GM19438 (cell line): ENCODE measurements around the gene CRYAB.

ENCODE experiments used
- ATAC-seq: cut with Tn5 transposase; IDR thresholded peaks from one replicate; pipeline ENCODE4 v1.9.1; 2021; ENCODE audit warnings: low read depth; ENCODE audit not compliant: unreplicated experiment

CRYAB gene

GRCh38 chr11:111911563-111912401 lies at the start of gene CRYAB:
CRYAB (minus strand) TSS chr11:111911770; CDS start chr11:111911724, 46 bp downstream.
- no peak for ATAC-seq

DNA sequence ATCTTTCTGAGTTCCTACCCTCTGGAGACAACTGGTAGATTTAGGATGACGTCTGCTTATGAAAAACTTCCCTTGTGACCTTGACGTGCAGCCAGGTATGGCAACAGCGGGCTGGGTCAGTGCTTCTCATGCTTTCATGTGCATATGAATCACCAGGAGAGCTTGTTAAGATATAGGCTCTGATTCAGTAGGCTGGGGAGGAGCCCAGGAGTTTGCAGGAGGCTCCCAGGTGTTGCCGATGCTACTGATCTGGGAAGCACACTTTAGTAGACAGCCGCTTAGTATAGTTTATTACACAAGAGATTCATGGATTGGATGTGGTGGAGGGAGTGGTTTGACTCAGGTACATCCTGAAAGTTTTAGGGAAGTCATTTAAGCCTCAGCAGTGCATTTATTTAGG lies 49.3 kb upstream of the CRYAB start:
- ATAC-seq: no peak

- no peak for ATAC-seq
These were observed 46.3 kb upstream of the CRYAB start for GRCh38 chr11:111957663-111958444.

DNA sequence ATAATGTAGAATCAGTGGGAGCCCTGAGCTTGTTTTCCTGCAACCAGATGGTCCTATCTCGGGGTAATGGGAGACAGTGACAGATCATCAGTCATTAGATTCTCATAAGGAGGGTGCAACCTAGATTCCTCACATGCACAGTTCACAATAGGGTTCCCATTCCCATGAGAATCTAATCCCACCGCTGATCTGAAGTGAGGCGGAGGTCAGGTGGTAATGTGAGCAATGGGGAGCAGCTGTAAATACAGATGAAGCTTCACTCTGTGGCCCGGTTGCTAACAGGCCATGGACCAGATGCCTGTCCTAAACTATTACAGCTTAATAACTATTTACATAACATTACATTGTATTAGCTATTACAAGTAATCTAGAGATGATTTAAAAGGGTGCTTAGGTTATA lies 42.6 kb upstream of the CRYAB start:
- no peak for ATAC-seq

DNA sequence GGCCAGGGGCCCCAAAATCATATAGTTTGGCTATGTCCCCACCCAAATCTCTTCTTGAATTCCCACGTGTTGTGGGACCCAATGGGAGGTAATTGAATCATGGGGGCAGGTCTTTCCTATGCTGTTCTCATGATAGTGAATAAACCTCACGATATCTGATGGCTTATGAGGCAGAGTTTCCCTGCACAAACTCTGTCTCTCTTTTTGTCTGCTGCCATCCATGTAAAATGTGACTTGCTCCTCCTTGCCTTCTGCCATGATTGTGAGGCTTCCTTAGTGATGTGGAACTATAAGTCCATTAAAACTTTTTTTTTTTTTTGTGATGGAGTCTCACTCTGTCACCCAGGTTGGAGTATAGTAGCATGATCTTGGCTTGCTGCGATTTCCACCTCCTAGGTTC lies 40.0 kb upstream of the CRYAB start:
- no peak for ATAC-seq

DNA sequence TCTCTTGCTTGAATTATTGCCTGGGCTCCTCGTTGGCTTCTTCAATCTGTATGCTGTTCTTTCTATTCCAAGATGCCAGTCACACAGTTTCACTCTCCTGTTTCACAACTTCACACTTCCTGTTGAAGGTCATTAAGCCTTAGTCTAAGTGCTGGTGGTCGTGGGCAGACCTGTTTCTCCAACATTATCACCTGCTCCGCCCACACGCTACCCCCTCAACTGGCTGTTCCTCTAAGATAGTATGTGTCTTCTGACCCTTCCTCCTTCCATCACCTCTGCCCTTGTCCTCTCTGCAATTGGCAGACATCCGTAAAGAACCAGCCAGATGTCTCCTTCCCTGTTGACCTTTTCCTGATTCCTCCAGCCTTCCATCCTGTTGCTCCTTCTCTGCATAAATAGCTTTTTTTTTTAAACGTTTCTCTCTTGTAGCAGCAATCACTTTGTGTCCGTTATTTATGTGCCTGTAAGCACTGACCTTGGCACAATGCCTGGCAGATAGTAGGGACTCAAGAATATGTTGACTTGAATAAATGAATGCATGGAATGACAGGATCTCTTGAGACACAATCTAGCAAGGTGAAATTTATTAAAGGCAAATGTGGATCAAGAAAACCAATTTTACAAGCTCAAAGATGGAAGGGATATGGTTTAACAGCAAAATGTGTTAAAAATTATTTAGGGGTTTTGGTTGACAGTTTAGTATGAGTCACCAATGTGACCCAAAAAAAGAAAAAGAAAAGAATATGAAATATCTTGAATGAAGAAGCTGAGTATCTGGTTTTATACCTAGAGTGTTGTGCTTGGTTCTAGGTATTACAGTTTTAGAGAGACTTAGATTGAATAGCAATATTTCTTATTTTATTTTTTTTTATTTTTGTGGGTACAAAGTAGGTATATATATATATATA lies 38.2 kb upstream of the CRYAB start:
- no peak for ATAC-seq

GRCh38 chr11:111947143-111947542 lies 35.6 kb upstream of the CRYAB start:
- ATAC-seq: no peak

DNA sequence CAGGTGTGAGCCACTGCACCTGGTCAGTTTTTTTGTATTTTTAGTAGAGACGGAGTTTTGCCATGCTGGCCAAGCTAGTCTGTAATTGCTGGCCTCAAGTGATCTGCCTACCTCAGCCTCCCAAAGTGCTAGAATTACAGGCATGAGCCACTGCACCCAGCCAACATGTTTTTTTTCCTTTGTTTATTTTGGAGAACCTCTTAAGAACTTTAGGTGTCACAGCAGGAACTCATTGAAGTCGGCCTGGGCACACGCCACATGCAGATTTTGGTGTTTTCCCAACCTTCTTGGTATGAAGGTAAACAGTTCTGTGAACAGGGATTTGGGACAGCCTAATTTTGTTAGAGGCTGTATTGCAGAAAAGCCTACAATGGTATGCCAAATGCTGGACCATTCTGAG lies 34.9 kb upstream of the CRYAB start:
- no peak for ATAC-seq

DNA sequence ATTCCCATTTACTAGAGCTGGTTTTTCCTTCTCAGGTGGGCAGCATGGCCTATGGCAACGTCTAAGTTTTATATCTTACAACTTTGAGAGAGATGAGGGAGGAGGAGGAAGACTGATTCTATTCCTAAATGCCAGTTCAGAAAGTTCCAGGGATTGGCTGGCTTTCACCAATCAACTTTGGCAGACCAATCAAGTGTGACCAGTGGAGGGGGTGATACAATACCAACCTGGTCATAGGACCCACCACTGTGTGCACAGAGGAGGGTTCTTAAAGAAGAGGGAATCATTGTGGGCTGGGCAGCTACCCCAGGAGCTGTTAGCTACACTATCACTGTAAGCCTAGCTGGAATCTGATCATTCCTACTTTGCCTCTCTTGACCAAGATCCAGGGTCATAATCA lies 33.6 kb upstream of the CRYAB start:
- no peak for ATAC-seq

GRCh38 chr11:111944651-111945051 lies 33.1 kb upstream of the CRYAB start:
- no peak for ATAC-seq

GRCh38 chr11:111944139-111944538 lies 32.6 kb upstream of the CRYAB start:
- no peak for ATAC-seq

- no peak for ATAC-seq
These were observed 31.3 kb upstream of the CRYAB start for GRCh38 chr11:111942829-111943228.

DNA sequence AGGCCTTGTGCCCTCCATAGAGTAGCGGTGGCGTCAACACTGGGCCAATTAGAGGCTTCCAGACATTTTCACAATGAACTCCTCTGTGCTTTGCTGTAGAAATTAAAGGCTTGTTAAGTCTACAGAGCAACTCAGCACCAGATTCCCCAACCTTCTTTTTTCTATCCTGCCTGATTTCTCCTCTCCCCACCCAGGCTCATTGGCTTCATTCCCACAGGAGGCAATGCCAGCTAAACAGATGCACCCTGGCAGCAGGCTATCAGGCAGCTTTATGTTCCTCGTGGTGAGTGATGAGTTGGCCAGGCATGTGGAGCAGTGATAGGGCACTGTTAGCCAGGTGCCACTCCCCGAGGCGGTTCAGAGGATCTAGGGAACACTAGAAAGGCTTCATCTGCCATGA lies 30.4 kb upstream of the CRYAB start:
- no peak for ATAC-seq

DNA sequence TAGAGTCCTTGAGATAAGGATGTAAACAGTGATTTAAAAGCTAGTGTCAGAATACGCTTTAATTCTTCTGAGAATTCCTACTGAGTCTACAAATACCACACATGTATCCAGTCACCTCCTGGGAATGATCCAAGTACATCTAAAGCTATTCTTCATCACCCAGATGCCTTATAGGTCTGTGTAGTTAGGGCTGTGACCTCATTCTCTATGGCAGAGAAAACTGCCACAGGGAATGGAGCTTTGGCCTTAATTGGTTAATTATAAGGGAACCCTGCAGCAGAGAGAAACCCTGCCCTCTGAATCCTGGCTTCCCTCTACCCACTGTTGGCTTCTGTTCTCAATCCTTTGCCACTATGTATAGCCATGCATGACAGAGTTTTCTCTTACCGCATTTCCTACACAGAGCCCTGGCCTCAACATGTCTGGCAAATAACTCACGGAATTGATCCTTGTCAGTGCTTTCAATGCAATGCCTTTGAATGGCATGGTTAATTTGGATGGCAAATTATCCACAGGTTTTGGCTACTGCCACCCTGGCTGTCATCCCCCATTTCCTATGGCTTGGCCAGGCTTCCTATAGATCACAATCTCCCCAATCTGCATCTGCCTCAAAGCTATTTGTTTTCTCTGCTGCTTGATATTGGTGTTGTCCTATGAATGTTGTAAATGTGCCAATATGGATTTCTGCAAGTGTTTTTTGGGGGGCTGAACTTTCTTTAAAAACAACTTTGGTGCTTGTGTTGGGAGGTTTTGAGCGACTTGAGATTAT lies 28.4 kb upstream of the CRYAB start:
- no peak for ATAC-seq

DNA sequence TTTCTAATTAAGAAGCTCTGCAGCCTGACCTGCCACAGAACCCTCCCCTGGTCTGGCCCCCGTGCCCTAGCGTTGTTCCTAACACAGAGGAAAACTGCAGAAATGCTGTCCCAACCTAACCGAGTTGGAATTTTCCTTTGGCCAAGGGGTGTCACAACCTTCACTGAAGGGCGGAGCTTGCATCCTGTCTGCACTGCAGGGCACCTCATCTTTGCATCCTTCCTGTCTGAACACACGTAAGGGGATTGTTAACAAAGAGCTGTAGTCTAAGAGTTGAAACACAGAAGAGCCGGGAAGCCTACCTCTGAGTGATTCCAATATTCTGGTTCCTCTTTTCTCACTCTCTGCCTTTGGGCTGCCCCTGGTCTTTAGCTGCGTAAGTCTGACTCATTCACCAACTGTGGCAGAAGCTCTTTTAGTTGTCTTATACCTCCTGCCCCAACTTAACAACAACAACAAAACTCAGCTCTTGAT lies 27.2 kb upstream of the CRYAB start:
- peak; percentile 66 for ATAC-seq

DNA sequence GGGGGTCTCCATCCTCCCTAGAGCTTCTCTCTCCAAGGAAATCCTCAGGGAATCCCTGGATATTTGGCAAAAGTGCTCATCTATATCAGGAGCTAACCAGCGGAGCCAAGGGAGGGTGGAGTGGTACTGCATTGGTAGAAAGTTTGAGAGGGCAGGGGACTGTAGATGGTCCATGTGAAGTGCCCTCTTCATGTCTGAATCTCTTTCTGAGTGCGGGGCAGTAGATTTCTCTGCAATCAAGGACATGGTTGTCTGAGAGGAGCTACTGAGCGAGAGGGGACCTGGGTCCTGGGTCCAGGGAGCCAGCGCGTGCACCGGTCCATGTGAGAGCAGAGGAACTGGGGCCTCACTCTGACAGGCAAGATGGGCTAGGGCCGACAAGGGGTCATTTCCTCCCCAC lies 26.3 kb upstream of the CRYAB start:
- ATAC-seq: no peak

DNA sequence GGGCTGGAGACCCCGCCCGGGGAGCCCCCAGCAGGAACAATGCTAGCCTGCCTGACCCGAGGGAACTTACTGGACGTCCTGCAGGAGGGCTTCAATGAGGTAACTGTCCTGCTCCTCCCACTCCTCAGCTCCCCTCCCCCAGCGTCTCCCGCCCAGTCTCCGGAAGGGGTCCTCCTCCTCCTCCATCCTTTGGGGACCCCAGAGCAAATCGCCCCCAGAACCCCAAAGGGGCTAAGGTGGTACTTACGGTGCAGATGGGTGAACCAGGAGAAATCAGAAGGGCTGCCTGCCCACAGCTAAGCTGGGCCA lies 25.8 kb upstream of the CRYAB start:
- no peak for ATAC-seq

DNA sequence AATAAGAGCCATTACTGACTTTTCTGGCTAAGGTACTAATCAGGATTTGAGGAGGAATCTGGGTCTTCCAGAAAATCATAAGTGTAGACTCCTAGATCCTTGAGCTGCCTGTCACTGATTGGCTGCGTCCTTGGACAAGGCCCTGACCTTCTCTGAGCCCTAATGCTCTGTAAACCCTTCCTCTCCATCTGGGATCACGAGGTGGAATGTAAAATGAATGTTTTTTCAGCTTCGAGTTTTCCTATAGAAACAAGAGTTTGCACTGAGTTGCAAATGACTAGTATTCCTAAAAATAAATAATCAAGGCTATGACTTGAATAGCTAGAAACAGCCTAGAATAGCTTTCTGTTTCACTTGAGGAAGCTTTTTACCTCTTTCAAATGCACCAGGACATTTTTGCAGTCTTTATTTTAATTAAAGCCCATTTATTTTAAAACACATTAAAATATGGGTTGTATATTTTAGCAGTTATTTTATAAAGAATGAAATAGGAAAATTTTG lies 24.5 kb upstream of the CRYAB start:
- ATAC-seq: no peak

DNA sequence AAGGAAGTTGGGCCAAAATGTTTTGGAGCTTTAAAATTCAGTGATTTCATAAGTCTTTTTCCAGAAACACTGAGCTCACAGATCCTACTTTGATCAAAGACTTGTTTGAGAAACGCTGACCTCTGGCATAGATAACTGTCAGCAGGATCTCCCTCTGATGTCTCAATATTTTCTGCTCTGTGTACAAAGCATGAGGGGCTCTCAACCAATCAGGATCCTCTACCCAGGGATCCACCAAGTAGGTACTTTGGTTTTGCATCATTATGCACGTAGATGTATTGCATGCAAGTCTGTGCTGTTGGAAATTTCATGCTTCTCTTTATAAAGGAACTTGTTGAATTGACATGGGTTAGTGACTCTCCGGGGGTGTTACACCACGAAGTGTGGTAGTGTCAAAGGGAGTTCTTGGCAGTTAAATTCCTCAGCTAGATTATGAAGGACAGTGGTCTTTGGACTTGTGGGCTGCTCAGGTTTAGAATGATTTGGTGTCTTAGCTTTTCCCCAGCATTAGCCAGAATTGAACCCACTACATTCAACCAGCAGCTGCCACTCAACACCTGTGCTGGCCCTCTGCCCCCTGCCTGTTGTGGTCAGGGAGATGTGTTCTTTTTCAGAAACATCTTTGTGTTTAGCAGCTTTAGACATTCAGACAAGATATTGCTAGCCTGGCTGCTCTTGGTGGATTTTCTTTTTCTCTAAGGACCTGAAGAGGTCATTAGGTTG lies 23.9 kb upstream of the CRYAB start:
- ATAC-seq: no peak
